Effector memory CD8-positive, alpha-beta T cell (primary cell): ENCODE results near the gene GTF3C1.
A peak's percentile ranks its signal among the peaks of the same experiment; 100 is the strongest.
"Not testable (repeated sequence)": the region's sequence is repeated elsewhere in the genome, so short reads cannot be mapped to it uniquely, and the experiment has no call there.

Source experiments
- ATAC-seq: fragments of 150-1000 bp; cut with Tn5 transposase; replicated peaks from 2 replicates; pipeline ENCODE4 v1.10.0; 2021; ENCODE audit warnings: mild to moderate bottlenecking, moderate library complexity
- DNase-seq, 3 experiments: peaks; one replicate each; pipeline ENCODE4 v3.0.0; 2021
- H3K27ac Mint-ChIP-seq, 2 donors: one replicate each; pipeline ENCODE4 v1.8.0; 2022; ENCODE audit warnings: mild to moderate bottlenecking in 2 of 2, mixed read lengths in 2 of 2, moderate library complexity in 2 of 2
- H3K27me3 Mint-ChIP-seq, 2 donors: one replicate each; pipeline ENCODE4 v1.8.0; 2022; ENCODE audit warnings: mixed read lengths in 2 of 2
- H3K36me3 Mint-ChIP-seq: one replicate; pipeline ENCODE4 v1.8.0; 2022; ENCODE audit warnings: mild to moderate bottlenecking, moderate library complexity, mixed read lengths; ENCODE audit not compliant: insufficient read depth
- H3K4me1 Mint-ChIP-seq, 2 donors: one replicate each; pipeline ENCODE4 v1.8.0; 2022; ENCODE audit warnings: low read depth in 2 of 2, mixed read lengths in 2 of 2
- H3K4me3 Mint-ChIP-seq, 2 donors: one replicate each; pipeline ENCODE4 v1.8.0; 2022; ENCODE audit warnings: mild to moderate bottlenecking in 2 of 2, mixed read lengths in 2 of 2, moderate library complexity in 2 of 2
- H3K9me3 Mint-ChIP-seq, 2 donors: one replicate each; pipeline ENCODE4 v1.8.0; 2022; ENCODE audit warnings: mixed read lengths in 2 of 2

GTF3C1 gene

DNA sequence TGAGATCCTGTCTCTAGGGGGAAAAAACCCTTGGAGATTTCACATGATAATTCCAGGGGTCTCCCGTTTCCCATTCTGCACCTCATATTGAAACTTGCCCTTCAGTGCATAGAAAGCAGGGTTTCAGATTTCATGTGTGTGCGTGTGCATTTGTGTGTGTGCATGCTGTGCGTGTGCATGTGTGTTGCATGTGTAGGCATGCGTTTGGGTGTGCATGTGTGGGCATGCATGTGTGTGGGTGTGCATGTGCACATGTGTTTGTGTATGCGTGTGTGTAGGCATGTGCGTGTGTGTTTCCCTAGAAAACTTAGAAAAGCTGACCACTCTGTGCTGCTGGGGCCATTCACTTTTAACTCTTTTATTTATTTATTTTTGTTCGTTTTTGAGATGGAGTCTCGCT lies 107.7 kb downstream of the GTF3C1 start:
- Mint-ChIP-seq H3K27ac (peak overlapping the region in 1 of 2 donors; percentile 66), H3K36me3 (peaks cover 81% of the 10 kb centered on the region), H3K27me3 (no peaks in the 10 kb centered on the region), H3K4me1 (peaks cover 22 to 33% of the 10 kb centered on the region in 2 donors), H3K9me3 (no peaks in the 10 kb centered on the region), H3K4me3 (no peak overlapping the region)
- no peak for ATAC-seq
- DNase-seq, result no peak

DNA sequence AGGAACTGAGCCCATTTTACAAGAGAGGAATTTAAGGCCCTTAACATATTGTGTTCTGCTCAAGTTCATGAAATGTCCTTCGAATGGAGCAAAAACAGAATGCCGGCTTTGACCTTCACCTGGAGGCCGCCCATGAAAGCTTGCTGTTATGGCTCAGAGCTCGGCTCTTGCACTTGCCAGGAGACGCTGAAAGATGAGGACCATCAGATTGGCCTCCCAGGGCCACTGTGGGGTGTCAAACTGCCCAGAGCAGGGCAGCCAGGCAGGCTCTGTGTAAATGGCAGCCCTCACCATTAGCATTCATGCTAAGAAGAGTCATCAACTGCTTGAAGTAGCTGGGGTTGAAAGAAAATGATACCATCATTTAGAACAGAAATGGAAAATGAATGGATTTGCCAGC lies 108.4 kb downstream of the GTF3C1 start:
- H3K27ac Mint-ChIP-seq, result peak overlapping the region; percentile 22 to 66

GRCh38 chr16:27439271-27440018 lies 110.3 kb downstream of the GTF3C1 start:
- Mint-ChIP-seq H3K27ac (peak overlapping the region; percentile 1 to 5), H3K36me3 (peaks cover 80% of the 10 kb centered on the region), H3K4me3 (no peak overlapping the region), H3K27me3 (no peaks in the 10 kb centered on the region), H3K9me3 (no peaks in the 10 kb centered on the region), H3K4me1 (peaks cover 11 to 17% of the 10 kb centered on the region in 2 donors)
- ATAC-seq (no peak), DNase-seq (no peak)

More for the DNA sequence above, 108.4 kb downstream of the GTF3C1 start:
- H3K27me3 Mint-ChIP-seq, result no peaks in the 10 kb centered on the region
- ATAC-seq (no peak), DNase-seq (no peak)
- peaks cover 81% of the 10 kb centered on the region for H3K36me3 Mint-ChIP-seq
- no peak overlapping the region for H3K4me3 Mint-ChIP-seq
- peaks cover 16 to 27% of the 10 kb centered on the region in 2 donors for H3K4me1 Mint-ChIP-seq
- H3K9me3 Mint-ChIP-seq, result no peaks in the 10 kb centered on the region

GRCh38 chr16:27437946-27438345 lies 111.8 kb downstream of the GTF3C1 start:
- Mint-ChIP-seq H3K4me1 (peaks cover 11 to 16% of the 10 kb centered on the region in 2 donors), H3K9me3 (no peaks in the 10 kb centered on the region), H3K27ac (peak overlapping the region in 1 of 2 donors; percentile 91), H3K27me3 (no peaks in the 10 kb centered on the region), H3K36me3 (peaks cover 81% of the 10 kb centered on the region), H3K4me3 (no peak overlapping the region)
- DNase-seq, result no peak
- no peak for ATAC-seq

- peak overlapping the region; percentile 90 to 91 for H3K27ac Mint-ChIP-seq
- peaks cover 79% of the 10 kb centered on the region for H3K36me3 Mint-ChIP-seq
- H3K4me3 Mint-ChIP-seq, result no peak overlapping the region
- DNase-seq (no peak), ATAC-seq (no peak)
- H3K27me3 Mint-ChIP-seq, result no peaks in the 10 kb centered on the region
- peaks cover 15 to 17% of the 10 kb centered on the region in 2 donors for H3K4me1 Mint-ChIP-seq
- no peaks in the 10 kb centered on the region for H3K9me3 Mint-ChIP-seq
Measured at GRCh38 chr16:27436921-27437650, 112.6 kb downstream of the GTF3C1 start.

DNA sequence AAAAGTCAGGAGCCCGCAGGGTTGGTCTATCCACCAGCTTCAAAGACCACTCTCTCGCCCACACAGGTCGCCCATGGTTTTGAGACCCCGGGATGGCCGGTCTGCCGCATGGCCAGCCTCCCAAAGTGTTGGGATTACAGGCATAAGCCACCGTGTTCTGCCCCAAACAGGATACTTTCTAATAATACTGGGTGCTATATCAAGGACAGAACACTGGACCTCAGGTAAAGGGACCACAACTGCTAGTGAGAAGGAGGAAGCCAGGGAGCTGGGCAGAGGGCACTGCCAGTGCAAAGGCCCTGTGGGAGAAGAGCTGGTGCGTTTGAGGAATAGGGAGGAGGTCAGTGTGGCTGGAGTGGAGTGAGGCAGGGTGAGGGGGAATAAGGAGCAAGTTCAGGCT lies 113.6 kb downstream of the GTF3C1 start:
- DNase-seq (no peak), ATAC-seq (no peak)
- Mint-ChIP-seq H3K4me1 (peaks cover 15 to 17% of the 10 kb centered on the region in 2 donors), H3K4me3 (no peak overlapping the region), H3K27ac (peak overlapping the region; percentile 90 to 91), H3K9me3 (no peaks in the 10 kb centered on the region), H3K27me3 (no peaks in the 10 kb centered on the region), H3K36me3 (peaks cover 80% of the 10 kb centered on the region)

GRCh38 chr16:27435146-27435545 lies 114.6 kb downstream of the GTF3C1 start:
- not testable (repeated sequence) for H3K9me3 Mint-ChIP-seq, H3K4me3 Mint-ChIP-seq, ATAC-seq, H3K27me3 Mint-ChIP-seq, DNase-seq
- Mint-ChIP-seq H3K36me3 (peaks cover 82% of the 10 kb centered on the region), H3K4me1 (peaks cover 13 to 20% of the 10 kb centered on the region in 2 donors), H3K27ac (peak overlapping the region in 1 of 2 donors; percentile 83)

GRCh38 chr16:27434141-27435051 lies 115.3 kb downstream of the GTF3C1 start:
- Mint-ChIP-seq H3K27ac (peak overlapping the region; percentile 46 to 84), H3K4me3 (no peak overlapping the region), H3K4me1 (peaks cover 11 to 19% of the 10 kb centered on the region in 2 donors), H3K36me3 (peaks cover 84% of the 10 kb centered on the region), H3K27me3 (no peaks in the 10 kb centered on the region), H3K9me3 (no peaks in the 10 kb centered on the region)
- DNase-seq, result no peak
- no peak for ATAC-seq

DNA sequence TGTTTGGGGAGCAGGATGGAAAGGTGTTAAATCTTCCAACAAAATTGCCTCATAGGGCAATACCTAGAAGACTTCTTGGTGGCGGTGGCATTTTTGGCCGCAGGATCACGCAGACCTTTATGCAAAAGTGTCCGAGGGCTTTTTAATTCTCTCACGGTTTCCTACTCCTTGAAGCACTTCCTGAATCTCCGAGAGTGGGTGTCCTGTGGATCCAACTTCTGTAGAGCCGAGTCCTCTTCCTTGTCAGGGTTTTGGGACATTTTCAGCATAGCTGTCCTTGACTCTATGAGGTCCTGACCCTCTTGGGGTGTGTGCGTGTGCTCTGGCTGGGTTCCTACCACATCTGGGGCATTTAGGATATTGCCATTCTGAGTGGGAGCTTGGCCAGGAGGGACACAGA lies 116.1 kb downstream of the GTF3C1 start:
- Mint-ChIP-seq H3K36me3 (peaks cover 83% of the 10 kb centered on the region), H3K4me3 (no peak overlapping the region), H3K27me3 (no peaks in the 10 kb centered on the region), H3K9me3 (no peaks in the 10 kb centered on the region), H3K27ac (peak overlapping the region; percentile 46 to 84), H3K4me1 (peaks cover 10 to 15% of the 10 kb centered on the region in 2 donors)
- DNase-seq (no peak), ATAC-seq (no peak)

GRCh38 chr16:27433191-27433590 lies 116.5 kb downstream of the GTF3C1 start:
- Mint-ChIP-seq H3K4me1 (peaks cover 10 to 15% of the 10 kb centered on the region in 2 donors), H3K36me3 (peaks cover 82% of the 10 kb centered on the region), H3K27ac (peak overlapping the region; percentile 74 to 84)
- H3K27me3 Mint-ChIP-seq, H3K4me3 Mint-ChIP-seq, H3K9me3 Mint-ChIP-seq, ATAC-seq, DNase-seq: not testable (repeated sequence)

DNA sequence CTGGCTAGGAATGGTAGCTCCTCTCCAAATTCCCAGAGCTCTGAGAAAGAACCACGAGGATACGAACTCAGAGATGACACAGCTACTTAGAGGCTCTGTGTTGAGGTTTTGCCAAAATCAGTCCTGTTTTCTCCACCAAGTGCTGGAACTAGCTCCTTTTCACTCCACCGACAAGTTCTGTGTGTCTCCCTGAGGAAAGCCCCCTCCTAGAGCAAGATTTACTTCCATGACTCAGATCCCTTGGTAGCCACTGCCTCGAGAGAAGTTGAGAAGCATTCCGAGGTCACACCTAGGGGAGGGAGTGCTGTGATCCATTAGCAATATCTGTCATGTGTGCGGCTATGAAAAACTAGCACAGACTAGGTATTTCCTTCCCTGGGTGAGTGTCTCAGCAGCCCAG lies 117.2 kb downstream of the GTF3C1 start:
- no peak for DNase-seq
- no peak overlapping the region for H3K4me3 Mint-ChIP-seq

GRCh38 chr16:27431773-27432532 lies 117.8 kb downstream of the GTF3C1 start:
- H3K27me3 Mint-ChIP-seq, result no peaks in the 10 kb centered on the region
- H3K36me3 Mint-ChIP-seq, result peaks cover 81% of the 10 kb centered on the region
- no peaks in the 10 kb centered on the region for H3K9me3 Mint-ChIP-seq
- DNase-seq, result no peak
- peak overlapping the region in 1 of 2 donors; percentile 74 for H3K27ac Mint-ChIP-seq
- H3K4me3 Mint-ChIP-seq, result no peak overlapping the region
- peaks cover 11 to 23% of the 10 kb centered on the region in 2 donors for H3K4me1 Mint-ChIP-seq
- ATAC-seq, result no peak

More for the DNA sequence above, 117.2 kb downstream of the GTF3C1 start:
- no peak for ATAC-seq
- peak overlapping the region; percentile 74 to 84 for H3K27ac Mint-ChIP-seq
- H3K4me1 Mint-ChIP-seq, result peaks cover 10 to 17% of the 10 kb centered on the region in 2 donors
- peaks cover 81% of the 10 kb centered on the region for H3K36me3 Mint-ChIP-seq
- H3K9me3 Mint-ChIP-seq, result no peaks in the 10 kb centered on the region
- no peaks in the 10 kb centered on the region for H3K27me3 Mint-ChIP-seq
